Small intestine (tissue), 7 donors: ENCODE results near the gene LRRC32. TPM values are rescaled to one million over a fixed set of nuclear protein-coding genes. Genes with fewer than 3 reads are reported as not detected.
A peak's percentile ranks its signal among the peaks of the same experiment; 100 is the strongest.

ENCODE experiments used
- DNase-seq, 2 donors: peaks; one replicate each; pipeline versions ENCODE4 v3.0.0 to v3.0.0-alpha.2; 2013
- FAIRE-seq: peaks from 2 replicates; lab custom pipeline; 2012; peaks lifted over from hg19 to GRCh38; lab: Jason Lieb, UNC
- H3K27ac ChIP-seq, 3 donors: one replicate each; pipeline ENCODE4 v1.5.1; 2013; ENCODE audit warnings: low read length in 2 of 3, mild to moderate bottlenecking in 2 of 3, control low read depth in 1 of 3, inconsistent platforms in 1 of 3, low read depth in 1 of 3, moderate library complexity in 1 of 3
- H3K27me3 ChIP-seq, 3 donors: one replicate each; pipeline ENCODE4 v1.6.1; 2013; ENCODE audit warnings: low read length in 3 of 3, inconsistent platforms in 1 of 3; ENCODE audit not compliant: control insufficient read depth in 3 of 3, insufficient read depth in 3 of 3
- H3K36me3 ChIP-seq, 3 donors: one replicate each; pipeline ENCODE4 v1.6.1; 2013; ENCODE audit warnings: low read length in 3 of 3, inconsistent platforms in 1 of 3, low read depth in 1 of 3, mild to moderate bottlenecking in 1 of 3, moderate library complexity in 1 of 3; ENCODE audit not compliant: control insufficient read depth in 3 of 3, insufficient read depth in 2 of 3
- H3K4me1 ChIP-seq, 3 donors: one replicate each; pipeline ENCODE4 v1.6.1; 2013; ENCODE audit warnings: low read length in 2 of 3, inconsistent platforms in 1 of 3, low read depth in 1 of 3, mild to moderate bottlenecking in 1 of 3, moderate library complexity in 1 of 3; ENCODE audit not compliant: control insufficient read depth in 3 of 3, insufficient read depth in 2 of 3
- H3K4me3 ChIP-seq, 3 donors: one replicate each; pipeline ENCODE4 v1.5.1; 2013; ENCODE audit warnings: low read length in 3 of 3, control low read depth in 1 of 3, inconsistent platforms in 1 of 3, low read depth in 1 of 3, mild to moderate bottlenecking in 1 of 3, moderate library complexity in 1 of 3
- H3K9me3 ChIP-seq, 2 donors: one replicate each; pipeline ENCODE4 v1.6.1; 2013; ENCODE audit warnings: low read depth in 1 of 2, low read length in 1 of 2; ENCODE audit not compliant: control insufficient read depth in 2 of 2, insufficient read depth in 1 of 2
- WGBS, 3 donors: extraction: QIAGEN DNeasy Blood & Tissue Kit; methylation state at CpG; one replicate each; pipeline ENCODE4 v1.1.7; 2013; 5-methylcytosine and 5-hydroxymethylcytosine counted together
- polyA plus RNA-seq, 4 donors: library from polyadenylated mRNA; stranded (reverse) in 3 of 4; unstranded in 1 of 4; fragments of 200-250 nt in 3 of 4; fragments of 120-200 nt in 1 of 4; gene quantifications; one replicate each; pipeline versions ENCODE4 v1.2.1 to v1.2.3, GENCODE V29; 2013
- donor health status: healthy with polysubstance abuse.
- donor health status: control.
- donor health status: control.
- donor health status: Bipolar disorder and iron deficiency.
- donor health status: healthy.

The LRRC32 gene
- polyA plus RNA-seq, 4 donors, result 2.2 to 44.7 (median 7.3) TPM

GRCh38 chr11:76703707-76704106, 33.2 kb upstream of the LRRC32 start:
- WGBS, 3 donors, result 89 to 95% (median 89%) methylated on average over 1 of the region's 1 CpG
- DNase-seq, result no peak
- Histone ChIP-seq H3K4me3 (no peak overlapping the region), H3K36me3 (no peaks in the 10 kb centered on the region), H3K9me3 (peaks cover 0 to 4% of the 10 kb centered on the region in 2 donors), H3K27ac (no peak overlapping the region), H3K4me1 (no peaks in the 10 kb centered on the region), H3K27me3 (no peaks in the 10 kb centered on the region)
- no peak for FAIRE-seq

DNA sequence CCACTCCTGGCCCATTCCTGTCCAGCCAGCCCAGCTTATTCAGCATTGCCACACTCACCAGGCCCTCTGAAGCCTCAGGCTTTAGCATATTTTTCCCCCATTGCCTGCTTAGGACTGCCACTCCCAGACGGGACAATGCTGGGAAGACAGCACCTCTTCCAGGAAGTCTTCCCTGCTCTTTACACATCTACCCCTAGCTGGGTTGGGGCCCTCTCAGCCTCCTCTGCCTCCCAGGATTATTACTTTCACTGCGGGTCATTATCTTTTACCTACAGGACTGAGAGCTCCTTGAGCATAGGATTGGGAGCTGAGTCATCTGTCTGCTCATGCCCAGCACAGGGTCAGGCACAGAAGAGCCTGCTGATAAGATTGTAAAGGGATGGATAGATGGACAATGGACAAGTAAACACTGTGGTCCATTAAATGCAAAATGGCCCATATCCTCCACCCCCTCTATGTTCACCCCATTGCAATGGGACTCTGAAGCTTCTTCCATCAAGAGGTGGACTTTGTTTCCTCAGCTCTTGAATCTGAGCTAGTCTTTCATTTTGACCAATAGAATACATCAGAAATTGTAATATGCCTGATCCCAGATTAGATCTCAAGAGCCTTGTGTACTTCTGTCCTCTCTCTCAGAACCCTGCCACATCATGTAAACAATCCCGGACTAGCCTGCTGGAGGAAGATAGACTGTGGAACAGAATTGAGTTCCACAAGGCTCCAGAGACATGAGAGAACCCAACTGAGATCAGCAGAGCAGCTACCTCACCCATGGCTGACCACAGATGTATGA, 32.0 kb upstream of the LRRC32 start:
- 47 to 57% (median 55%) methylated on average over 3 of the region's 3 CpGs for WGBS, 3 donors
- H3K4me3 ChIP-seq, result no peak overlapping the region
- FAIRE-seq (no peak), DNase-seq (no peak)
- no peaks in the 10 kb centered on the region for H3K27me3 ChIP-seq
- H3K27ac ChIP-seq, result no peak overlapping the region
- H3K36me3 ChIP-seq, result no peaks in the 10 kb centered on the region
- no peaks in the 10 kb centered on the region for H3K4me1 ChIP-seq
- H3K9me3 ChIP-seq, result peaks cover 0 to 4% of the 10 kb centered on the region in 2 donors

GRCh38 chr11:76701294-76702040, 30.9 kb upstream of the LRRC32 start:
- no peak overlapping the region for H3K4me3 ChIP-seq
- H3K36me3 ChIP-seq, result no peaks in the 10 kb centered on the region
- 85 to 88% (median 87%) methylated on average over 7 of the region's 7 CpGs for WGBS, 3 donors
- H3K27me3 ChIP-seq, result no peaks in the 10 kb centered on the region
- FAIRE-seq, result no peak
- H3K4me1 ChIP-seq, result no peaks in the 10 kb centered on the region
- H3K27ac ChIP-seq, result no peak overlapping the region
- DNase-seq, result no peak
- H3K9me3 ChIP-seq, result peaks cover 0 to 4% of the 10 kb centered on the region in 2 donors

DNA sequence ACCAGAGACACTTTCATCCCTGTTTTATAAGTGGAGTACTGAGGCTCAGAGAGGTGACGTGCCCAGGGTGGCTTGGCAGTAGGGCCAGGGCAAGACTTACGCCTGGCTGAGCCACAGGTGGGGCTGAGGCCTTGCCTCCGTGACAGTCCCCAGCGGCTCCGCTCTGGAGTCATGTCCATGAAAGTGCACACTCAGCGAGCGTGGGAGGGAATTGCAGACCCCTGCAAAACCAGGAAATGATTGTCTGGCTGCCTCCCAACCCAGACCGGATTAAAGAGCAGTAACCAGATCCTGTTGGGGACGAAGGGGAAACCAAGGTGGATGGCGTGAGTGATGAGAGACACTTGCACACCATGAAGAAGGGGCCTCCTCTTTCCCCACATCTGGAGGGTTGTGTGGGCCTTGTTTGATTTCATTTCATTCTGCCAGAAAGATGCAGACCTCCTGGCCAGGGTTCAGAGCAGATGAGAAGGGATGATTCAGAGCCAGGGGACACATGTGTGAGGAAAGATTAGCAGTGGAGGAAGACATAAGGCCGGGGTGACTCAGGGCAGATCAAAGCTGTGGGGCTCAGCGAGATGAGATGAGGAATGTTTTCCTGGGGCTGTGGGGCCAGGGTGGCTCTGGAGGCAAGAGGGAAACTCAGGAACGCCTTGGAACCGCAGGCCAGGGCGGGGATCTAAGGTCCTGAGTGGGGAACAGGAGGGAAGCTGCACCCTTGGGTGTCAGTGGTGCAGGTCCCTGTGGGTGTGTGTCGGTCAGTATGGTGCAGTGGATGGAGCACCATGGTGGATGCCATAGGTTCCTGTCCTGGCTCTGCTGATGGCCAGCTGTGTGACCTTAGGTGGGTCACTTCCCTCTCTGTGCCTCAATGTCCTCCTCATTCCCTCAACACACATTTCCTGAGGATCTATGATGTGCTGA, 29.9 kb upstream of the LRRC32 start:
- Histone ChIP-seq H3K9me3 (no peaks in the 10 kb centered on the region), H3K27ac (peak overlapping the region in 1 of 3 donors; percentile 41), H3K36me3 (no peaks in the 10 kb centered on the region), H3K27me3 (no peaks in the 10 kb centered on the region), H3K4me3 (no peak overlapping the region), H3K4me1 (no peaks in the 10 kb centered on the region)
- FAIRE-seq, result no peak
- DNase-seq, result no peak
- 60 to 79% (median 71%) methylated on average over 16 of the region's 16 CpGs for WGBS, 3 donors

GRCh38 chr11:76699451-76700091, 29.0 kb upstream of the LRRC32 start:
- DNase-seq, result no peak
- Histone ChIP-seq H3K27me3 (no peaks in the 10 kb centered on the region), H3K4me3 (no peak overlapping the region), H3K9me3 (no peaks in the 10 kb centered on the region), H3K27ac (no peak overlapping the region), H3K4me1 (no peaks in the 10 kb centered on the region), H3K36me3 (no peaks in the 10 kb centered on the region)
- WGBS, 3 donors, result 77 to 85% (median 81%) methylated on average over 3 of the region's 3 CpGs
- no peak for FAIRE-seq

DNA sequence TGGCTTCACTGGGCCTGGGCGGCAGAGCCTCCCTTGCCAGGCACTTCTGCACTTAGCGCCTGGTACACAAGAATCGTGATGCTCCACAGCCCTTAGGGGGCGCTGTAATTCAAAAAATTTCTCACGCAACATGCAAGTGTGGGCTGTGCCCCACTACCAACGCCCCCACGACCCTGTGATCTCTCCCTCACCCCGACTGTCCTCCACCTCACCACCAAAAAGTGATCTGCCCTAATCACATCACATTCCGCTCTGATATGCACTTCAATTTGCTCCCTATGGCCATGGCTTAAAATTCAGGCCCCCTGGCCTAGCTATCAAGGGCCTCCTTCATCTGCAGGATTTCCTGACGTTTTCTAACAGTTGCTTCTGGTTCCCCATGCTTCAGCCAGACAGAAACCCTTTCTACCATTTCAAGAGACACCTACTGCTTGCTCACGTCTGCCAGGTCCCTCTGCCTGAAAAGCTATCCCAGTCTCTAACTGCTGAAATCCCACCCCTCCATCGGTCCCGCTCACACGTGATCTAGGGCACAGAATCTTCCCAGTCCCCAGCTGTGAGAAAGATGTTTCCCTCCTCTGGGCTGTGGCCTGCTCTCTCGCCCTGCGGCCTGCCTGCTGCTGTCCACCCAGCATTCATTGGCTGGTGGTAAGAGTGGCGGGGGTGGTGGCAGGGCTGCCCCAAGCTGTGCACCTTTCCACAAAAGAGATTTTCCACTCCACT, 27.9 kb upstream of the LRRC32 start:
- Histone ChIP-seq H3K27me3 (no peaks in the 10 kb centered on the region), H3K9me3 (no peaks in the 10 kb centered on the region), H3K4me3 (no peak overlapping the region), H3K4me1 (no peaks in the 10 kb centered on the region), H3K27ac (no peak overlapping the region), H3K36me3 (no peaks in the 10 kb centered on the region)
- WGBS, 3 donors, result 73 to 78% (median 78%) methylated on average over 17 of the region's 17 CpGs
- DNase-seq (no peak), FAIRE-seq (no peak)

DNA sequence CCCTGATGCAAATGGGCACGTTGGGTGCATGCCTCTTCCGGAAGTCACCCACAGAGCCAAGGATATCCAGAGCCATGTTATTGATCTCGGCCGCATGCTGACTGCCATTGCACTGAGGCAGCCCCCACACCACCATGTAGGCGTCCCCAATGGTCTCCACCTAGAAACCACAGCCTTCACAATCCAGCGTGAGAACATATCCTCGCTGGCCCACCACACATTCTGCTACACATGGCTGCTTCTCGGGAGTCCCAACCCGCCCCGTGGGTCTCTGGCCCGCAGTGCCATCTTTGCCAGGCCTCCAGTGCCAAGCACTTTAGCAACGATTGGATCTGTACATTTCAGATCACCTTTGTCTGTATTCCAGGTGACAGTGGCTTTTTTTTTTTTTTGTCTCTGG, 26.2 kb upstream of the LRRC32 start:
- WGBS, 3 donors, result 91 to 94% (median 93%) methylated on average over 12 of the region's 12 CpGs
- DNase-seq, result no peak
- FAIRE-seq, result no peak
- no peak overlapping the region for H3K27ac ChIP-seq
- peaks cover 0 to 4% (median 0%) of the 10 kb centered on the region in 3 donors for H3K27me3 ChIP-seq
- no peaks in the 10 kb centered on the region for H3K9me3 ChIP-seq
- no peaks in the 10 kb centered on the region for H3K36me3 ChIP-seq
- no peak overlapping the region for H3K4me3 ChIP-seq
- H3K4me1 ChIP-seq, result no peaks in the 10 kb centered on the region
